GM03348 (cell line): ENCODE data around the gene LIN28B.
A peak's percentile ranks its signal among the peaks of the same experiment; 100 is the strongest.
"Not testable (repeated sequence)": the region's sequence is repeated elsewhere in the genome, so short reads cannot be mapped to it uniquely, and the experiment has no call there.

Experiments
- DNase-seq: peaks from one replicate; pipeline ENCODE4 v3.0.0; 2012; ENCODE audit warnings: low spot score

Gene LIN28B

DNA sequence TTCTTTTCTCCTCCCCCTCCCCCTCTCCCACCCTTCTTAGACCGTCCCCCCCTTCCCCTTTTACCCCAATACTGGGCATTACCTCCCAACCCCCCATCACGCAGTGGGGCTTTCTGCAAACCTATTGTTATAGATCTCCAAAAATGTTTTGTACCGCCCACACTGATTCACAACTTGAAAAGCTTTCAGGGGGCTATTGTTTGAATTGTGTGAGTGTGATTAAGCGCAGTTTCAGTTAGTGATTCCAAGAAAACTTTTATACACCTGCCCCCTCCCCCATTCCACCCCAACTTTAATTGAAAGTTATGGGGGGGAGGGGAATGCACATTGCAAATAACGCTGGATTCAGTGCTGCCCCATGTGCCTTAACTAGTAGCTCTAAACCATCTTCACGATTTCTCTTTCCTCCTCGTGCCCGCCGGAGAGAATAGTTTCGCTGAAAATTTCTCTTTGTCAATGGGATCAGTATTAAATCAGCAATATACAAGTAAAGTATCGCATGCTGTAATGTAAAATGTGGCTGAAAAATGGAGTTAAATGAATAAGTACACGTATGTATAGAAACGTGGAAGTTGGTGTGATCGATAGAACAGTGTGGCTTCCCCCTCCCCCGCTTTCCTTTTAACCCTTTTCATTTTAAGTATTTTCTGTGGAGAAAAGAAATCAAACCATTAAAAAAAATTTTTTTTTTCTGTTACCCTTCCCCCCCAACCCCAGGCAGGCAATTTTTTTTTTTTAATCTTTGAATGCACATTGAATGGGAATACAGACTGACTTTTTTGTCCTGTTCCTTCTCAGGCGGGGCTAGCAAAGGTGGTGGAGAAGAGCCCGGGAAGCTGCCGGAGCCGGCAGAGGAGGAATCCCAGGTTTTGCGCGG is 632 bp downstream of the LIN28B start:
- DNase-seq, result no peak

DNA sequence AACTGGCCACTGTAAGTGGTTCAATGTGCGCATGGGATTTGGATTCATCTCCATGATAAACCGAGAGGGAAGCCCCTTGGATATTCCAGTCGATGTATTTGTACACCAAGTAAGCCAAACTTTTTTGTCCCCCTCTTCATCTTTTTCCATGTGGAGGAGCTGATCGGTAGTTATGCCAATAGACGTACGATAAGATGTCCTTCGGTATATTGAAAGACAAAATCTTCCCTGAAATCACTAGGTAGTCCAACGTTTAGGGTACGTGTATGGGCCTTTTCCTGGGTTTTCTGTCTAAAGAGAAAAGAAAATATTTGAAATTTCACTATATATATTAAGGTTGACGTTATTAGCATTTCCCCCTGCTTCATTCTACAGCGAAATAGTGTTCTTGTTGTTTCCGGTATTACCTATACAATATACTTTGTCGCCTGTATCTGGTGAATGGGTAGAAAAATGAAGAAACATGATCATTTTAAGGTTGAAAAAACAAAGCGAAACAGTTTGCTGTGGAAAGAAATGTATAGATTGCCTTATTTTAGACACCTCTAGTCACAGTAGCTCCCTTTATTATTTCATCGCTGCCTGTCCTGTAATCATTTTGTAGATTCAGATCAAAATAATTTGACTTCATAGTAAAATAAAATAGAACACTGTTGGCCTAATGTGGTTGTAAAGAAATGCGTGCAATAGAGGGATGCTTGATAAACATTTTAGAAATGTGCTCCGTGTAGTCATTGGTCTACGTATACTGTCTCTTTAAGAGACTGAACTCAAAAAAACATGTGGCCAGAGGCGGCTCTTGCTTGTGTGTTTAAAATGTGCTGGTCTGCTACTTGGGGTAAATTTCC is 1.5 kb downstream of the LIN28B start:
- DNase-seq, result no peak

DNA sequence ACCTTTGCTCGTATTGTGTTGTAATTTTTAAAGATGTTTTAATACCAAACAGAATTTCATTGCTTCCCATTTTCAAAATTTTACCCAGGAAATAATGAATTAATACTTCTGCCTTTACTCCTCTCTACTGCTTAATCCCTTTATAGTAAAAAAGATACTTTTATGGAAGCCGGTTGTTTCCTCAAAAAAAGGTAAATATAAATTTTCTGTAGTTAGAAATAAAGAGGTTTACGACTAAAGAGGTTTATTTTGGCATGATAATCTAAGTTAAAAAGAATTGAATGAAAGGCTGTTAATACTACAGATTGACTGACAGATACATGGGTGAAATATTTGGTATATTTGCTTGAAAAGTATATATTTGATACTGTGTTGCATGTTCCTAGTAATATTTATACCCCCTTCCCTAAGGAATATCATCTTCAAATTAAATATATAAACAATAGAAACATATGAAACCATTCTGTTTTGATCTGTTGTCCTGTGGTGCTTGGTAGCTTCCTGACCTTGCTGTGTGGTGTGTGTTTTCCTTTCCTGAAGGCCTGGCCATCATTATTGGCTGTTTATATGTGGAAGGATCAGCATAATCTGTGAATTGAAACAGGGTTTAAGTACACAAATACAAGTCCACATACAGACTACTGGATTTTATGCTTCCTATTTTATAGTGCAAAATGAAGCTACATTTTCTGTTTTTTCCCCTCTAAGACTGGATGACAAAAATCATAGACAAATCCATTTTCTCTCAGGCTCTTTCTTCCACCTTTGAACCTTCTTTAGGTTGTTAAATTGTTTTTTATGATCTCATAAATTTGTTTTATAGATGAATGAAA is 2.3 kb downstream of the LIN28B start:
- DNase-seq, result no peak

DNA sequence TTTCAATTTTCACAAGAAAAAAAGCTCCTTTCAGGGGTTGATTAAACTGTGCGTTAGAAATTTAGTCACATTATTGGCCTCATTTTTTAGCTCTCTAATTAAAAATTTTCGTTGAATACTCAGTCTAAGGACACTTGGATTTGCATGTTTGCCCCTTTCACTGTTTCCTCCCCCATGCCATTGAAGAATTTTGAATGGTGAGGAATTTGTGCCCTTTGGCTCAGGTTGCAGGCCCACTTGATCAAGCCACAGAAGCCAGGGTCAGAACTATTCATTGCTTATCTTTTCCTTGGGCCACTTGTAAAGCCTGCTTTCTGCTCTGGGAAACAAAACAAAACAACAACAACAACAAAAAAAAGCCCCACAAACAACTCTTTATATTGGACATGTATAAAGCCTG is 12.2 kb downstream of the LIN28B start:
- DNase-seq, result no peak

DNA sequence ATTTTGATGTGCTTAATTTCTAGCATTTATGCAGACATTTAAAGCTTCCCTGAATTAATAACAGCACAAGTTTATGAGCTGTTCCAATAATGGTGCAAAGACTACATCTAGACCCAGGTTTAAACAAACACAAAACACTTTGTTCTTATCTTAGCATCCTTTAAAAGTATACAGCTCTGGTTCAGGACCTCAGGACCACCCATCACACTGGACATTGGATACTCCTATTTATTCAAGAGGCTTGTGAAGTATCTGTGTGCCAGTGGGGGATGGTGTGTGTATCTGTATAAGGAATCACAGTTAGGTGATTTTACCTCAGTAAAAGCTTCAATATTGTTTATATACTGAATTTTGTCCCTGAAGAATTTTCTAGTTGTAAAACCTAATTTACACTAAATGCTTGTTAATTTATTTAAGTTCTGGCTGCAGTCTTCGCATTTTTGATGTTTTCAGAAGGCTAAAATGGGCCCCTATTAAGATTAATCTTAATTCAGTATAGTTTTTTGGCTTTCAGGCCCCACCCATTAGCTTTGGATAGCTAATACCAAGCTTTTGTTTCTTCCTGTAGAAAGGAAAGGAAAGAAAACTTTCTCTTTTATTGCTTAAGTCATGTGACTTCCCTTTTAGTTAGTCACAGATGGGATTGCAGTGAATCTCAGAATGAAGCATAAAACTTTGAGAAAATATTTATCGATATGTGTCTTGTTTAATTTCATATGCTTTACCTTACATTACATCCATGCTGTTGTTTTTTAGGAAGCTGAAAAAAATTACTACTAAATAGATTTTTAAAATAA is 13.1 kb downstream of the LIN28B start:
- no peak for DNase-seq

DNA sequence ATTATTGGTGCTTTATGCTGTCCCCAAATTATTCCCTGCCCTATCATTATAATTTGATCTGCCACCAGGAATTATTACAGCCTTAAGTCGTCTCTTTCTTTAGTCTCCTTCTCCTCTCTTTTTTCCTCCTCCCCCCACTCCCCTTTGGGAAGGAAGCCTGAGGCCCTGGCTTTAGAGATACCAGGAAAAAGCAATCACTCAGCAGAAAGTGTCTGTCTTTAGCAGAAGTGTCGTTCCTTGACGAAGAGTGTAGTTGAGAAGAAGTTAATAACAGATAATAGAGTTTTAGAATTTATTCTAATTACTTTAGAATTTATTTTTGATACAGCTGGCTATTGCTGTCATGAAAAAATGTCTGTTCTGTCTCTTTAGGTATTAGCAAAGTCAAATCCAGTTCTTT is 16.5 kb downstream of the LIN28B start:
- DNase-seq, result no peak

DNA sequence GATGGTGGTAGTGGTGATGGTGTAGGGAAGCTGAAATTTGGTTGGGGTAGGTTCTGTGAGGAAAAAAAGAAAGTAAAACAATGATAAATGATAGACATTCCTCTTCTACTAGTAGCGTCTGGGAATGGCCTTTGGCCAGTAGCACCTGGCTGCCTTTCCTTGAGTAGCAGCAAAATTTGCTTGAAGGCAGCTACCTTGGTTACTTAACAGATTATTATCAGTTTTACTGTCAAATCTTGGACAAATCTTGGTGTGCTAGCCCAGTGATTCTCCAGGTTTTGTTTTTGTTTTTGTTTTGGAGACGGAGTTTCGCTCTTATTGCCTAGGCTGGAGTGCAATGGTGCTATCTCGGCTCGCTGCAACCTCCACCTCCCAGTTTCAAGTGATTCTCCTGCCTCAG is 26.4 kb downstream of the LIN28B start:
- no peak for DNase-seq

DNA sequence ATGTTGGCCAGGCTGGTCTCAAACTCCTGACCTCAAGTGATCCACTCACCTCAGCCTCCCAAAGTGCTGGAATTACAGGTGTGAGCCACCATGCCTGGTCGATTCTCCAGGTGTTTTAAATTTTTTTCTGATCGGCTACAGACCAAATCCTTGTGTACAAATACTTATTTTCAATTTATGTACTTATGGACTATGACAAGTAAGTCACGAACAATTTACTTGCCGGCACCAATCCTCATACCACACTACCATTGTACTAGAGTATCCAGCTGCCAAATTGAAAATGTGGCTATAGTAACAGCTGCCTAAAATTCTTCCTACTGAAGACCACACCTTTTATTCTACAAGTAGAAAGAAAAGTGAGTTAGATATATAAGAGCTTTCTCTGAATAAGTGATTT is 26.9 kb downstream of the LIN28B start:
- no peak for DNase-seq

DNA sequence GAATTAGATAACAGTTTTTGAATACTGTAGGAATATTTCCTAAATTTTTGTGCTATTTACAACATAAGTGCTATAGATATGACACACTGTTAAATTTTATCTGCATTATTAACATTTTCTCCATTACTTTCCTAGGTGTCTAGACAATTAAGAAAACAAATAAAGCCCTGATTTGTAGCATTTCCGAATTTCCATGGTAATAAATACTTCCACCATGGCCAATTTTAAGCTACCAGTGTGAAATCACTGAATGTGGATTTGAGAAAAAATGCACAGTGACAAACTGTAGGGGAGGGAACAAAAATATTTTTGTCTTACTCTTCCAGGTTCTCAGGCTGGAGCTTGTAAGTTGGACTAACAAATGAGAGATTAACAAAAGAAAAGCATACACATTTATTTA is 27.9 kb downstream of the LIN28B start:
- no peak for DNase-seq

DNA sequence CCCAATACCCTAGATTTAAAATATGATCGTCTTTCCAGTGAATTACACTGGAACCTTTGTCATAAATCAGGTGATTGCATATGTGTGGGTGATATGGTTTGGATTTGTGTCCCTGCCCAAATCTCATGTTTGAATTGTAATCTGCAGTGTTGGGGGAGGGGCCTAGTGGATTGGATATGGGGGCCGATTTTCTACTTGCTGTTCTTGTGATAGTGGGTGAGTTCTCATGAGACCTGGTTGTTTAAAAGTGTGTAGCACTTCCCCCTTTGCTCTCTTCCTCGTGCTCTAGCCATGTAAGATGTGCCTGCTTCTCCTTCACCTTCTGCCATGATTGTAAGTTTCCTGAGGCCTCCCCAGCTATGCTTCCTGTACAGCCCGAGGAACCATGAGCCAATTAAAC is 29.0 kb downstream of the LIN28B start:
- DNase-seq, result not testable (repeated sequence)

DNA sequence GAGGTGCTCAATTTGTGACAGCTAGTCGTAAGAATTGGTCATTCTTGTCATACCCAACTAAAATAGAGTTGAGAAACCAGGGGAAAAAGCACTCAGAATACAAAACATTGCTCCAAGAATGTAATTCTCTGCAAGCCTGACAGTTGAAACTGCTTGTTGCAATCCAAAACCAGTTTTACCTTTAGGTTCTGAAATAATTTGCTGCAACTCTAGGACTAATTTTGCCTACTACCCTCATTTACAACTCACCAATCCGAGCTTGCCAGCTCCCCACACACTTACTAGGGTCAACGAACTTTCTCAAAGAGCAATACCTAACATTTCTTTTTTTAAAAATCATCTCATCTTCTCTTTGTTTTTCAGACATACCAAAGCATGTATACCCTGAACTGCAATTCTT is 29.7 kb downstream of the LIN28B start:
- DNase-seq, result no peak

DNA sequence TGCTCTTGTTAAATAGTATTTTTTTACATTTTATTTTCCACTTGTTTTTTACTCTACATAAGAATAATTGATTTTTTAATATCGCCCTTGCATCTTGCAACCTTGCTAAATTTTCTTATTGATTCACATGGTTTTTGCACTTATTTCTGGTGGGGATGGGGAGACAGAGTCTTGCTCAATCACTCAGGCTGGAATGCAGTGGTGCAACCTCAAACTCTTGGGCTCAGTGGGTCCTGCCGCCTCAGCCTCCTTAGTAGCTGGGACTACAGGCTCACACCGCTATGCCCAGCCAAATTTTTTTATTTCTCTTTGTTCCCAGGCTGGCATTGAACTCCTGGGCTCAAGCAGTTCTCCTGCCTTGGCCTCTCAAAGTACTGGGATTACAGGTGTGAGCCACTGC is 30.3 kb downstream of the LIN28B start:
- no peak for DNase-seq

DNA sequence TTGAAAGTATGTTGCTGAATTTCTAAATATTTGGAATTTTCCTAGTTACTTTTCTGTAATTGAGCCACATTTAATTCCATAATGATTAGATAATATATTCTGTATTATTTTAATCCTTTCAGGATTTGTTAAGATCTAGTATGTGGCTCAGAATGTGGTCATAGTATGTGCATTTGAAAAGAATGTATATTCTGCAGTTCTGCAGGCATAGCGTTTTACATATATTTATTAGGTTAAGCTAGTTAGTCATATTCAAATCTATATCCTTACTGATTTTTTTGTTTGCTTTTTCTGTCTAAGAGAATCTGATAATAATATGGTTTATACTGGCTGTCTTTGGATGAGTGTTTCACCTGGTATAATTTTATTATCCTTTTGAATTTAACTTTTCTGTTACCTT is 33.2 kb downstream of the LIN28B start:
- DNase-seq, result no peak

DNA sequence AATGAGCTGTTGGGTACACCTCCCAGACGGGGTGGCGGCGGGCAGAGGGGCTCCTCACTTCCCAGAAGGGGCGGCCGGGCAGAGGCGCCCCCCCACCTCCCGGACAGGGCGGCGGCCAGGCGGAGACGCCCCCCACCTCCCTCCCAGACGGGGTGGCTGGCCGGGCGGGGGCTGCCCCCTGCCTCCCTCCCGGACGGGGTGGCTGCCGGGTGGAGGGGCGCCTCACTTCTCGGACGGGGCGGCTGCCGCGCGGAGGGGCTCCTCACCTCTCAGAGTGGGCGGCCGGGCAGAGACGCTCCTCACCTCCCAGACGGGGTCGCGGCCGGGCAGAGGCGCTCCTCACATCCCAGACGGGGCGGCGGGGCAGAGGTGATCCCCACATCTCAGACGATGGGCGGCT is 34.2 kb downstream of the LIN28B start:
- DNase-seq, result not testable (repeated sequence)

DNA sequence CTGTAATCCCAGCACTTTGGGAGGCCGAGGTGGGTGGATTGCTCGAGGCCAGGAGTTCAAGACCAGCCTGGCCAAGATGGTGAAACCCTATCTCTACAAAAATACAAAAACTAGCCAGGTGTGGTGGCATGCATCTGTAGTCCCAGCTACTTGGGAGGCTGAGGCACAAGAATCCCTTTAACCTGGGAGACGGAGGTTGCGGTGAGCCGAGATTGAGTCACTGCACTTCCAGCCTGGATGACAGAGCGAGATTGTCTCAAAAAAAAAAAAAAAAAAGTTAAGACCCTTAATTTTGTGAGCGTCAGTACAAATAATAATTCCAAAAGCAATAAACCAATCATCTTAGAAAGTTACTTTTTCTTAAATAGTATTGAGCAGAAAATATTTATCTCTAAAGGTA is 36.7 kb downstream of the LIN28B start:
- not testable (repeated sequence) for DNase-seq

DNA sequence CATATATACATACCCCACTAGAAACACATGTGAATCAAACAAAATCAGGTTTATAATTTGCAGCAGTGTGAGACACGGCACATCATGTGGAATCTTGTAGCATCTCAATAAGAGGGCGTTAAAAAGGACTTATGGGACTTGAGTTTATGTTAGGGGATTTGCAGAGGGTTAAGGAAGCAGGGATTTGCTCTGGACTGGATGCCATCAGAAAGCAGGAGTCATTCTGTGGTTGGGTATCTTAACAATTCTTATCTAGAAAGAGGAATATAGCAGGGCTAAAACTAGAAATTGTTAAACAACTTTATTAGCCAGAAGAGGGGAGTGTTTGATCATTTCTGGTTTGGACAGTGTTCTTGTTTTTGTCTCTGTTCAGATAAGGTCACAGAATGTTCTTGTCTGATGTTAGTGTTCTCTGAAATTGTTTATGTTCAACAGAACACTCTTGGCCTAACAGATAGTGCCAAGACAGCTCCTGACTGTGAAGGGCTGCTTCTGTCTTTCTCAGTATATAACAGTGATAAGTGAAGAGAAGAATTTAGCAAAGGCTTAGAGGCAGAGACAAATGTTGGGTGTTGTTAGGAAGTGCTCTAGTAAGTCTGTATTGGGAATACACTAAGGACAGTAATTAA is 39.2 kb downstream of the LIN28B start:
- peak; percentile 33 for DNase-seq

DNA sequence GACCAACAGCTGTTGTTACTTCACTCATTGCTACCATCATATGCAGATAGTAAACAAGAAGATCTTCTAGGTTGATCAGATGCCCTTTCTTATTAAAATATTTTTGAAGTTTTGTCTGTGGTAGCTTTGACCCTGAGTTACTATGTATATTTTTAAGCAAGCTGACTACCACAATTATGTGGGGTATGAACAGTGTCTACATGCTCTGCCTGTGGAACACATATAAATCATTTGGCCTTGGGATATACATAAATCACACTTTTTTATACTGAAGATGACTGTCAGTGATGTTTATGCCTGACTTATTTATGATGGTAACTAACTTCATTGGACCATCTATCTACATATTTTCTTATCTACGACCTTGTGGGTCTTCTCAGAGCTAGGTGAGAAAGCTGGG is 44.2 kb downstream of the LIN28B start:
- no peak for DNase-seq

DNA sequence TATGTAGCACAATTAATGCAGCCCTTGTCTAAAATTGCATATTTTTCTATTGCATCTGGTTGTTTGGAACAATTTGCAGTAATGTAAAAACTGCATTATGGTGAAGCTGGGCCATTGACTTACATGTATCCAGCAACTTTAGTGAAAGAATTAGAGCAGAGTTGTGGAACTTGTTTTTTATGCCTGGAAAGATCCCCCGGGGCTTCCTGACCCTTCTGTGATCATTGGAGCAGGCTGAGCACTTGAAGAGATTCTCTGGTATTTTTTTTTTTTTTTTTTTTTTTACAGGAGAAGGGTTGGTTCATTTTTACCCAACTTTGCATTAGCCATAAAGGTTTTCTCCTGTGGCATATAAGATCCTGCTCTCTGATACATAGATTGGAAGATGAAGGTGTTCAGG is 45.0 kb downstream of the LIN28B start:
- no peak for DNase-seq

DNA sequence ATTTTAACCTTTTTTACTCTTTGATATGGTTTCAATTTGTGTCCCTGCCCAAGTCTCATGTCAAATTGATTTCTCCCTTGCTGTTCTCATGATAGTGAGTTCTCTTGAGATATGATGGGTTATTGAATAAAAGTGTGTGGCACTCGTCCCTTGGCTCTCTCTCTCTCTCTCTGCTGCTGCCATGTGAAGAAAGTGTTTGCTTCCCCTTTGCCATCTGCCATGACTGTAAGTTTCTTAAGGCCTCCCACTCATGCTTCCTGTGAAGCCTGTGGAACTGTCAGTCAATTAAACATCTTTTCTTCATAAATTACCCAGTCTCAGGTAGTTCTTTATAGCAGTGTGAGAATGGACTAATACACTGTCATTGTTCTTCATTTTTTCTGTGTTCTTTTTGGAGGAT is 48.5 kb downstream of the LIN28B start:
- DNase-seq, result no peak

DNA sequence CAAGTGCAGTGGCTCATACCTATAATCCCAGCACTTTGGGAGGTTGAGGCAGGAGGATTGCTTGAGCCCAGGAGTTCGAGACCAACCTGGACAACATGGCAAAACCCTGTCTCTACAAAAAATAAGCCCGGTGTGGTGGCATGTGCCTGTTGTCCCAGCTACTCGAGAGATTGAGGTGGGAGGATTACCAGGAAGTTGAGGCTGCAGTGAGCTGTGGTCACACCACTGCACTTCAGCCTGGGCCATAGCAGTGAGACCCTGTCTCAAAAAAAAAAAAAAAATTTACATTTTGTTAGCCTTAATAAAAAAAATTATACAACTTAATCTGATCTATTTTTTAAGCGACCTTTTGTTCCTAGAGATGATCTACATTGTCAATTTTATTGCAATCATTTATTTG is 56.6 kb downstream of the LIN28B start:
- not testable (repeated sequence) for DNase-seq

DNA sequence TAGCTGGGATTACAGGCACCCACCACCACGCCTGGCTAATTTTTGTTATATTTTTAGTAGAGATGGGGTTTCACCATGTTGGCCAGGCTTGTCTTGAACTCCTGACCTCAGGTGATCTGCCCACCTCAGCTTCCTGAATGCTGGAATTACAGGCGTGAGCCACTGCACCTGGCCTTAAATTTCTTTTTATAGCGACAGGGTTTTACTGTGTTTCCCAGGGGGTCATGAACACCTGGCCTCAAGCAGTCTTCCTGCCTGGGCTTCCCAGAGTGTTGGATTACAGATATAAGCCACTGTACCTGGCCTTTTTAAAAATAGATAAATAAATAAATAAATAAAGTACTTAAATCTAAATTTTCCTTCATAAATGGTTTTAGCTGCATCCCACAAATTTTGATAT is 57.5 kb downstream of the LIN28B start:
- no peak for DNase-seq
